ENCODE data around the gene MAN1A1.

DNA sequence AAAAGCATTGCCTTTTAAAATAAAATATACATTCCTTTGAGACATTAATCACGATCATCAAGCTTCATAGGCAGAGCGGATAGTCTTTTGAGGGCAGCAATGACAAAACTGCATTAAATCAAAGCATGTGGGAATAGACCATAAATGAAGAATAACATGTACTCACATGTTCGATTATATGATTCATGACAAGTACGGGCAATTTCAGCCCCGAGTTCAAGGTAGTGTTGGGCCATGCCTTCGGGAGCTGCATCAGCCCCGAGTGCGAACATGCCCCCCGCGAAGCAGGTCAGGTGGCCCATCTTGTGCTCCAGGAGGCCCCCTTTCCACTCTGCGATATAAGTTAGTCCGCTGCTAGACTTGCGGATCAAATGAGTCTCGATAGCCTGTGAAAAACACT lies 160.1 kb downstream of the MAN1A1 start:
- TF ChIP-seq, protein P1, sequence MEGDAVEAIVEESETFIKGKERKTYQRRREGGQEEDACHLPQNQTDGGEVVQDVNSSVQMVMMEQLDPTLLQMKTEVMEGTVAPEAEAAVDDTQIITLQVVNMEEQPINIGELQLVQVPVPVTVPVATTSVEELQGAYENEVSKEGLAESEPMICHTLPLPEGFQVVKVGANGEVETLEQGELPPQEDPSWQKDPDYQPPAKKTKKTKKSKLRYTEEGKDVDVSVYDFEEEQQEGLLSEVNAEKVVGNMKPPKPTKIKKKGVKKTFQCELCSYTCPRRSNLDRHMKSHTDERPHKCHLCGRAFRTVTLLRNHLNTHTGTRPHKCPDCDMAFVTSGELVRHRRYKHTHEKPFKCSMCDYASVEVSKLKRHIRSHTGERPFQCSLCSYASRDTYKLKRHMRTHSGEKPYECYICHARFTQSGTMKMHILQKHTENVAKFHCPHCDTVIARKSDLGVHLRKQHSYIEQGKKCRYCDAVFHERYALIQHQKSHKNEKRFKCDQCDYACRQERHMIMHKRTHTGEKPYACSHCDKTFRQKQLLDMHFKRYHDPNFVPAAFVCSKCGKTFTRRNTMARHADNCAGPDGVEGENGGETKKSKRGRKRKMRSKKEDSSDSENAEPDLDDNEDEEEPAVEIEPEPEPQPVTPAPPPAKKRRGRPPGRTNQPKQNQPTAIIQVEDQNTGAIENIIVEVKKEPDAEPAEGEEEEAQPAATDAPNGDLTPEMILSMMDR (IDR thresholded peaks at IDR 0.05): no peak
- TF ChIP-seq CREB1 (CRISPR knock-in tag; IDR thresholded peaks at IDR 0.05) (no peak), NR2C2 (CRISPR knock-in tag; IDR thresholded peaks at IDR 0.05) (no peak), GTF2I (CRISPR knock-in tag; conservative IDR thresholded peaks at IDR 0.05) (no peak)
- TF ChIP-seq, protein P2, sequence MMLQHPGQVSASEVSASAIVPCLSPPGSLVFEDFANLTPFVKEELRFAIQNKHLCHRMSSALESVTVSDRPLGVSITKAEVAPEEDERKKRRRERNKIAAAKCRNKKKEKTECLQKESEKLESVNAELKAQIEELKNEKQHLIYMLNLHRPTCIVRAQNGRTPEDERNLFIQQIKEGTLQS (CRISPR knock-in tag; conservative IDR thresholded peaks at IDR 0.05): no peak
- TF ChIP-seq, protein P3, sequence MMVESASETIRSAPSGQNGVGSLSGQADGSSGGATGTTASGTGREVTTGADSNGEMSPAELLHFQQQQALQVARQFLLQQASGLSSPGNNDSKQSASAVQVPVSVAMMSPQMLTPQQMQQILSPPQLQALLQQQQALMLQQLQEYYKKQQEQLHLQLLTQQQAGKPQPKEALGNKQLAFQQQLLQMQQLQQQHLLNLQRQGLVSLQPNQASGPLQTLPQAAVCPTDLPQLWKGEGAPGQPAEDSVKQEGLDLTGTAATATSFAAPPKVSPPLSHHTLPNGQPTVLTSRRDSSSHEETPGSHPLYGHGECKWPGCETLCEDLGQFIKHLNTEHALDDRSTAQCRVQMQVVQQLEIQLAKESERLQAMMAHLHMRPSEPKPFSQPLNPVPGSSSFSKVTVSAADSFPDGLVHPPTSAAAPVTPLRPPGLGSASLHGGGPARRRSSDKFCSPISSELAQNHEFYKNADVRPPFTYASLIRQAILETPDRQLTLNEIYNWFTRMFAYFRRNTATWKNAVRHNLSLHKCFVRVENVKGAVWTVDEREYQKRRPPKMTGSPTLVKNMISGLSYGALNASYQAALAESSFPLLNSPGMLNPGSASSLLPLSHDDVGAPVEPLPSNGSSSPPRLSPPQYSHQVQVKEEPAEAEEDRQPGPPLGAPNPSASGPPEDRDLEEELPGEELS (CRISPR knock-in tag; IDR thresholded peaks at IDR 0.05): no peak
